Kidney epithelial cell (primary cell): Measurements from ENCODE around the gene LINGO1. TPM values are rescaled to one million over a fixed set of nuclear protein-coding genes. Genes with fewer than 3 reads are reported as not detected.
A peak's percentile ranks its signal among the peaks of the same experiment; 100 is the strongest.

ENCODE experiments used
- DNase-seq: peaks from one replicate; pipeline ENCODE4 v3.0.0-alpha.2; 2010; ENCODE audit warnings: low read depth
- H3K27me3 ChIP-seq: 2 replicates; pipeline ENCODE4 v1.6.0; 2011; ENCODE audit warnings: low read length; ENCODE audit not compliant: control insufficient read depth, insufficient read depth
- H3K36me3 ChIP-seq: 2 replicates; pipeline ENCODE4 v1.5.1; 2011; ENCODE audit warnings: low read length; ENCODE audit not compliant: control insufficient read depth, insufficient read depth
- H3K4me3 ChIP-seq: 2 replicates; pipeline ENCODE4 v1.5.1; 2011; ENCODE audit warnings: low read depth, mild to moderate bottlenecking, control low read depth, low read length
- total RNA-seq: library from RNA; depleted of rRNA; stranded (reverse); fragments of >200 nt; gene quantifications from 2 replicates; pipeline ENCODE4 v1.2.3, GENCODE V29; 2015
- TF ChIP-seq, protein P1 (sequence below): IDR thresholded peaks from 2 replicates; pipeline ENCODE4 v1.5.1; 2011; ENCODE audit warnings: mild to moderate bottlenecking, moderate library complexity, low read length, control low read depth, inconsistent platforms; ENCODE audit not compliant: insufficient read depth, poor library complexity, severe bottlenecking

The LINGO1 gene, protein sequence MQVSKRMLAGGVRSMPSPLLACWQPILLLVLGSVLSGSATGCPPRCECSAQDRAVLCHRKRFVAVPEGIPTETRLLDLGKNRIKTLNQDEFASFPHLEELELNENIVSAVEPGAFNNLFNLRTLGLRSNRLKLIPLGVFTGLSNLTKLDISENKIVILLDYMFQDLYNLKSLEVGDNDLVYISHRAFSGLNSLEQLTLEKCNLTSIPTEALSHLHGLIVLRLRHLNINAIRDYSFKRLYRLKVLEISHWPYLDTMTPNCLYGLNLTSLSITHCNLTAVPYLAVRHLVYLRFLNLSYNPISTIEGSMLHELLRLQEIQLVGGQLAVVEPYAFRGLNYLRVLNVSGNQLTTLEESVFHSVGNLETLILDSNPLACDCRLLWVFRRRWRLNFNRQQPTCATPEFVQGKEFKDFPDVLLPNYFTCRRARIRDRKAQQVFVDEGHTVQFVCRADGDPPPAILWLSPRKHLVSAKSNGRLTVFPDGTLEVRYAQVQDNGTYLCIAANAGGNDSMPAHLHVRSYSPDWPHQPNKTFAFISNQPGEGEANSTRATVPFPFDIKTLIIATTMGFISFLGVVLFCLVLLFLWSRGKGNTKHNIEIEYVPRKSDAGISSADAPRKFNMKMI
- 1.2 and 4.8 TPM in 2 replicates for total RNA-seq

DNA sequence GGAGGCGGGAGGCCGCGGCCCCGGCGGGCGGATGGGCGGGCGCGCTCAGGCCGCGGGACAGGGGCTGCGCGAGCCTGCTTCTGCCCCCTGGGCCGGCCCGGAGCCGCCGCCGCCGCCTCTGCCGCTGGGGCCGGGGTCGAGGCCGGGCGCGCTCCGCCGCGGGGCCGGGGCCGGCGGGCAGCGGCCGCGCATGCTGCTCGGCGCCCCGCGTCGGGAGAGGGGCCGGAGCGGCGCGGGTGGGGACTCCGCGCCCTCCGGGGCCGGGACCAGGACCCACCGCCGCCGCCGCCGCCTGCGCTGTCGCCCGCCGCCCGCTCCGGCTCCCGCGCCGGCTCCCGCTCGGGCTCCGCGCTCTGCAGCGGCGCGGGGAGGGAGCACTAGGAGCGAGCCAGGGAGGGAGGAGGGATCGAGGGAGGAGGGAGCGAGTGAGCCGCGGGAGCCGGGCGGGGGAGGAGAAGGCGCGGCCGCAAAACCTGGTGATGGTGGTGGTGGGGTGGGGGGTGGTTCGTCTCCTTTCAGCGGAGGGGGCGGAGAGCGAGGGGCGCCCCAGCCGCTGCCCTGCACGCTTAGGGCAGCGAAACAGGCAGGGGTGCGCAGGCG is at the start of gene LINGO1:
LINGO1 (minus strand) TSS at position 379 of the 600 bp plus-strand sequence. CDS start 597 bp downstream, outside the sequence.
- Histone ChIP-seq H3K4me3 (peak within 1 kb of the TSS; percentile 21), H3K36me3 (no peaks in the 10 kb centered on the region), H3K27me3 (peaks cover 81% of the 10 kb centered on the region)
- DNase-seq = no peak
- TF ChIP-seq, protein P1, sequence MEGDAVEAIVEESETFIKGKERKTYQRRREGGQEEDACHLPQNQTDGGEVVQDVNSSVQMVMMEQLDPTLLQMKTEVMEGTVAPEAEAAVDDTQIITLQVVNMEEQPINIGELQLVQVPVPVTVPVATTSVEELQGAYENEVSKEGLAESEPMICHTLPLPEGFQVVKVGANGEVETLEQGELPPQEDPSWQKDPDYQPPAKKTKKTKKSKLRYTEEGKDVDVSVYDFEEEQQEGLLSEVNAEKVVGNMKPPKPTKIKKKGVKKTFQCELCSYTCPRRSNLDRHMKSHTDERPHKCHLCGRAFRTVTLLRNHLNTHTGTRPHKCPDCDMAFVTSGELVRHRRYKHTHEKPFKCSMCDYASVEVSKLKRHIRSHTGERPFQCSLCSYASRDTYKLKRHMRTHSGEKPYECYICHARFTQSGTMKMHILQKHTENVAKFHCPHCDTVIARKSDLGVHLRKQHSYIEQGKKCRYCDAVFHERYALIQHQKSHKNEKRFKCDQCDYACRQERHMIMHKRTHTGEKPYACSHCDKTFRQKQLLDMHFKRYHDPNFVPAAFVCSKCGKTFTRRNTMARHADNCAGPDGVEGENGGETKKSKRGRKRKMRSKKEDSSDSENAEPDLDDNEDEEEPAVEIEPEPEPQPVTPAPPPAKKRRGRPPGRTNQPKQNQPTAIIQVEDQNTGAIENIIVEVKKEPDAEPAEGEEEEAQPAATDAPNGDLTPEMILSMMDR = no peak

DNA sequence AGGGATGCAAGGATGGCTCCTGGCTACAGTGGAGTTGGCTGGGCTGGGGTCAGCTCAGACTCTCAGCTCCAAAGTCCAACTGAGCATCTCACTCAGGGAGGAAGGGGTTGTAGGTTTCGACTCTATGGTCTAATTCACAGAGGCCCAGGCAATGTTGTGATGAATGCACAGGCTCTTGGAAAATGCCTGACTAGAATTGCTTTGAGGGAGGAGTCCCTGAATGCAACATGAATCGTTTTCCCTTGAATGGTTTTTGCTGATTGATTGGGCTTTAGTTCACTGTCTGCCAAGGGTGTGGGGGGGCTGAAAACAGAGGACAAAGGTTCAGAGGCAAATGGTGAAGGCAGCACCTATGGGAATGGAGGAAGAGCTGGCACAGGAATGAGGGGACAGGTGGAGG is 48.6 kb upstream of the LINGO1 start:
- TF ChIP-seq, protein P1 = no peak
- Histone ChIP-seq H3K4me3 (no peak overlapping the region), H3K36me3 (no peaks in the 10 kb centered on the region), H3K27me3 (peaks cover 3% of the 10 kb centered on the region)
- DNase-seq = no peak

DNA sequence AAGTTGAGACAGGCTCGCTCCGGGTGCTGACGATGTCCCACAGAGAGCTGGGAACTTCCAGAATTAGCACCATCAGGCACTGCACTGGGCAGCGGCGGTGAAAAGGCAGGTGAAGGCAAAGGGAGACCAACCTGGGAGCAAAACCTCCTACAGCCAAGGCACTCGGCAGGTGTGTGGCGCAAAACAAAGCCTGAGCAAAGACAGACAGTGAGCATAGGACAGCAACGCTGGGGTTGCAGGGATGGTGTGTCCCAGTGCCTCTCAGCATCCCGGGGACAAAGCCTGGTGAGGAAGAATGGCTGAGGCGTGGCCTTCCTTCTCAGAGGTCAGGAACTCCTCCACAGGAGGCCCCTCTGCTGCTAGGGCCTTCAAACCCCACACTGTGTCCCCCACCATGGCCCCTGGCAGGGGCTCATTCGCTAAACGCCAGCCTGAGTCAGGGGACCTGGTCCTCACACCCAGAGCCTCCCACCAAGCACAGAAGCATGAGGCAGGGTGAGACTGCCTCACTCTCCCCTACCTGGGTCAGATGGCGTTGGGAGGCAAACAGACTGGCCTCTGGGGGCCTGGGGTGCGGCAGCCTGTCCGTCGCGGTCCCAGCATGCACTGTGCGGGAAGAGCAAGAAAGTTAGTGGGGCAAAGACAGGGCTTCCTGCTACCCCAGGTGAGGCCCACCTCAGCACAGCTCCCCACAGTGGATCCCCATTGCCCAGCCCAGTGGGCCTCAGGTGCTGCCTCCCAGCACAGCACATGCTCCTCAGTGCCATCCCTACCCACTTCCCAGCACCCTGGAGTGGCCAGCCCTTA is 44.1 kb upstream of the LINGO1 start:
- DNase-seq = no peak
- H3K36me3 ChIP-seq = no peaks in the 10 kb centered on the region
- TF ChIP-seq, protein P1 = no peak
- H3K4me3 ChIP-seq = no peak overlapping the region
- H3K27me3 ChIP-seq = peaks cover 18% of the 10 kb centered on the region

DNA sequence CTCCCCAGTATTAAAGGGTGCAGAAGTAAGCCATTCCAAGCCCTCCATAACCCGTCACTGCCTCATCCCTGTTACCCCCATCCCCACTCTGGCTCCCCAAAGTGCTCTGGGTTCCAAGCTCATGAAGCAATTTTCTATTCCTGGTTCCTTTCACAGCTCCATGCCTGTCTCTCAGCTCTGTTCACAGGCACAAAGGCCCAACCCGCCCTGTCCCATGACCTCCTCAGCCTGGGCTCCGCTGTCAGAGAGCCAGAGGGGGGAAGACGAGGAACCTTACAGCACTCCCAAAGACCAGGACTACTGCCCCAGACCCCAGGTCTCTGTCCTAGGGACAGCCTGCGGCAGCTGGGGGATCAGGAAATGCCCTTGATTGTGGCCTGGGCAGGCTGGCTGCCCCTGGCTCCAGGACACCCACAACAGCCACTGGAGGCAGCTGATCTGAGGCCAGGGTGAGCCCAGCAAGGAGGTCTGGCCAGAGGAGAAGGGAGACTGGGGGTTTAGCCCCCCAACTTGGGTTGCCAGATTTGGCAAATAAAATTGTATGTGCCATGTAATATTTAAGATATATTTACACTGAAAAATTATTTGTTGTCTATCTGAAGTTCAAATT is 43.2 kb upstream of the LINGO1 start:
- H3K4me3 ChIP-seq = no peak overlapping the region
- TF ChIP-seq, protein P1 = no peak
- no peaks in the 10 kb centered on the region for H3K36me3 ChIP-seq
- DNase-seq = no peak
- peaks cover 24% of the 10 kb centered on the region for H3K27me3 ChIP-seq

DNA sequence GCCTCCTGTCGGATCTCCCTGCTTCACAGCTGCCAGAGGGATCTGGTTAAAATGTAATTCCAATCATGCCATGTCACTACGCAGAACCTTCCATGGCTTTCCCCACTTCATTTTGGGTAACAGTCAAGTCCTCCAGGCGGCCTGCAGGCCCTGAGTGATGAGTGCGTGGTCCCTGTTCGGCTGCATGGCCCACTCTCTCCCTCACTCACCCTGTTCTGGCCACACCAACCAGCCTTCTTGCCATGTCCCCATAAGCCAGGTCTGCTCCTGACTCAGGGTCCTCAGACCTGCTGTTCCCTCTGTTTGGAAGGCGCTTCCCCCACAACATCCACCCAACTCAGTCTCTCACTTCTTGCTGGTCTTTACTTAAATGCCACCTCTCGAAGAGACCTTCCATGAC is 41.6 kb upstream of the LINGO1 start:
- TF ChIP-seq, protein P1 = no peak
- Histone ChIP-seq H3K4me3 (no peak overlapping the region), H3K36me3 (no peaks in the 10 kb centered on the region), H3K27me3 (peaks cover 31% of the 10 kb centered on the region)
- DNase-seq = no peak
